Peyer's patch (tissue), 4 donors: ENCODE measurements around the gene ZFAND2A. TPM values are rescaled to one million over a fixed set of nuclear protein-coding genes. Genes with fewer than 3 reads are reported as not detected.
"Not testable (repeated sequence)": the region's sequence is repeated elsewhere in the genome, so short reads cannot be mapped to it uniquely, and the experiment has no call there.

ENCODE experiments used
- DNase-seq, 3 donors: peaks; one replicate each; pipeline ENCODE4 v3.0.0-alpha.2; 2017 to 2019
- H3K27ac ChIP-seq, 4 donors: fragments of 200-600 bp; sonication (generic); one replicate each; pipeline ENCODE4 v1.5.1; 2016 to 2019
- H3K27me3 ChIP-seq, 2 donors: fragments of 200-600 bp; sonication (generic); one replicate each; pipeline ENCODE4 v1.5.1; 2019
- H3K36me3 ChIP-seq, 3 donors: fragments of 200-600 bp; sonication (generic); one replicate each; pipeline ENCODE4 v1.5.1; 2016 to 2019
- H3K4me1 ChIP-seq, 4 donors: fragments of 200-600 bp; sonication (generic); one replicate each; pipeline ENCODE4 v1.5.1; 2016 to 2019
- H3K4me3 ChIP-seq, 4 donors: fragments of 200-600 bp; sonication (generic); 1 replicate in 3 of 4; 2 replicates in 1 of 4; pipeline ENCODE4 v1.5.1; 2016 to 2019; ENCODE audit warnings: mild to moderate bottlenecking in 1 of 4
- H3K9me3 ChIP-seq, 4 donors: fragments of 200-600 bp; sonication (generic); one replicate each; pipeline ENCODE4 v1.5.1; 2016 to 2019; ENCODE audit warnings: mild to moderate bottlenecking in 1 of 4
- CTCF ChIP-seq, 6 experiments: fragments of 450-650 bp in 4 of 6; fragments of 200-600 bp in 2 of 6; sonication (generic) in 1 of 6; IDR thresholded peaks; one replicate each; pipeline ENCODE4 v1.5.1; 2017 to 2019; ENCODE audit warnings: antibody characterized with exemption in 6 of 6, mild to moderate bottlenecking in 3 of 6, moderate library complexity in 1 of 6
- POLR2A ChIP-seq, 2 donors: fragments of 450-650 bp; IDR thresholded peaks; one replicate each; pipeline ENCODE4 v1.5.1; 2017; ENCODE audit warnings: antibody characterized with exemption in 2 of 2, mild to moderate bottlenecking in 2 of 2, moderate library complexity in 2 of 2
- total RNA-seq, 4 donors: library from RNA; depleted of rRNA; stranded (reverse); fragments of >200 nt; gene quantifications; one replicate each; pipeline ENCODE4 v1.1.0, GENCODE V29; 2016

Gene ZFAND2A
- total RNA-seq, 4 donors from 2014 or later, result 16.0 to 30.5 (median 24.8) TPM

DNA sequence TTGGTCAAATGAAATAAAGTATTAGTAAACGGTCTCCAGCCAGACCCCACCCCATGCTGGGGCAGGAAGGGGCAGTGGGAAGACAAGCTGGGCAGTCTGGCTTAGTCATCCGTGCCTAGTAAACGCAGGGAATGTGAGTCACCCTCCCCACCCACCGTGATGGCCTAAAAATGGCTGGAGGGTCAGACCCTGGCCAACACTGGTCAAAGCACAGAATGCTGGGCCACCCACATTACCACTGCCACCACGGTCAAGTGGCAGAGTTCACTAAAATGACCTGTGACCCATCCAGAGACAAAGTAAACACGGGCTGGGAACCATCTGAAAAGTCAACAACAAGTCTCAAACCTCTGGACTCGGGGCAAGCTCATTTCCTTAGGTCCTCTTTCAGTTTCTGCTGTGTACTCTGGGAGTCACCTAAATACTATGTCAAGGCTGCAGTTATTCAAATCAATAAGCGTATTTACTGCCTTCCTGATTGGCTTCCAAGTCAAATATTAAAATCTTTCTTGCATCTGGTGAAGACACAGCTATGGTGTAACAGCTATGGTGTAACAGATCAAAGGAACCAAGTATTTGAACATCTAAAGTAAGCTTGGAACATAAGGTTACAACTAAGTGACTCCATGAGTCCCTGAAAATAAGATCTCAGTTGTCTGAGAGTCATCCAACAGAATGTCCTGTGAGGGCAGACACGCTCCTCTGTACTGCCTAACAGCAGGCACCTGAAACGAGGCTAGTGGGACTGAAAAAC lies 3.0 kb downstream of the ZFAND2A start:
- no peak overlapping the region for H3K4me3 ChIP-seq
- H3K36me3 ChIP-seq, result peaks cover 0 to 55% (median 0%) of the 10 kb centered on the region in 3 donors
- peak in 2 of 3 donors; percentile 57 to 61 for DNase-seq
- no peaks in the 10 kb centered on the region for H3K27me3 ChIP-seq
- TF ChIP-seq CTCF (IDR thresholded peaks at IDR 0.05) (no peak), POLR2A (IDR thresholded peaks at IDR 0.05) (no peak)
- H3K4me1 ChIP-seq, result peaks cover 0 to 38% (median 11%) of the 10 kb centered on the region in 4 donors
- no peaks in the 10 kb centered on the region for H3K9me3 ChIP-seq
- peak overlapping the region in 2 of 4 donors; percentile 12 to 52 for H3K27ac ChIP-seq

DNA sequence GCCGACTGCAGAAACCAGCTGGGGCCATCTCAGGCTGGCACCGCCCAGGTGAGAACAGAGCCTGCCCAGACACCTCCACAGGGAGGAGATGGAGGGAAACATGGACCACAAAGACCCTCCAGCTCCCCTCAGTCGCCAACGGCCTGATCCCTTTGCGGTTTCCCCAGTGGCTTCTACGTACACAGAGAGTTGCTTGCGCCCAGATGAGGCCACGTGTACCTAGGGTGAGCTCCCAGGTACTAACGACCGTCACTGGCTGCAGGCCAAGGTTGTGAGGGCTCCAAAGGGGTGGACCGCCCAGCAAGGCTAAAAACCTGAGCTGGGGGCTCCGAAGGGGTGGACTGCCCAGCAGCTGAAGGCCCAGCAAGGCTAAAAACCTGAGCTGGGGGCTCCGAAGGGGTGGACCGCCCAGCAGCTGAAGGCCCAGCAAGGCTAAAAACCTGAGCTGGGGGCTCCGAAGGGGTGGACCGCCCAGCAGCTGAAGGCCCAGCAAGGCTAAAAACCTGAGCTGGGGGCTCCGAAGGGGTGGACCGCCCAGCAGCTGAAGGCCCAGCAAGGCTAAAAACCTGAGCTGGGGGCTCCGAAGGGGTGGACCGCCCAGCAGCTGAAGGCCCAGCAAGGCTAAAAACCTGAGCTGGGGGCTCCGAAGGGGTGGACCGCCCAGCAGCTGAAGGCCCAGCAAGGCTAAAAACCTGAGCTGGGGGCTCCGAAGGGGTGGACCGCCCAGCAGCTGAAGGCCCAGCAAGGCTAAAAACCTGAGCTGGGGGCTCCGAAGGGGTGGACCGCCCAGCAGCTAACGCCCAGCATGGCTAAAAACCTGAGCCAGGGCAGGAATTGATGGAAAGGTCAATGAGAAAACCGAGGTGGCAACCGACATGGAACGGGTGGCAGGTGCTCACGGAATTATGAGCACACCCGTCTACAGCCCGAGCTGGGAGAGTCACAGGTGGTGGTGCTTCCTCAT lies 3.9 kb downstream of the ZFAND2A start:
- Histone ChIP-seq H3K4me1 (peaks cover 0 to 34% (median 11%) of the 10 kb centered on the region in 4 donors), H3K36me3 (peaks cover 0 to 63% (median 0%) of the 10 kb centered on the region in 3 donors), H3K27ac (peak overlapping the region in 2 of 4 donors; percentile 12 to 52)
- not testable (repeated sequence) for DNase-seq, H3K4me3 ChIP-seq, H3K27me3 ChIP-seq, H3K9me3 ChIP-seq

- no peak for DNase-seq
- Histone ChIP-seq H3K36me3 (peaks cover 0 to 75% (median 0%) of the 10 kb centered on the region in 3 donors), H3K27me3 (no peaks in the 10 kb centered on the region), H3K27ac (no peak overlapping the region), H3K4me1 (peaks cover 0 to 28% (median 8%) of the 10 kb centered on the region in 4 donors), H3K9me3 (no peaks in the 10 kb centered on the region), H3K4me3 (no peak overlapping the region)
- TF ChIP-seq POLR2A (IDR thresholded peaks at IDR 0.05) (no peak), CTCF (IDR thresholded peaks at IDR 0.05) (no peak)
Measured at GRCh38 chr7:1154172-1154739, 5.7 kb downstream of the ZFAND2A start.

DNA sequence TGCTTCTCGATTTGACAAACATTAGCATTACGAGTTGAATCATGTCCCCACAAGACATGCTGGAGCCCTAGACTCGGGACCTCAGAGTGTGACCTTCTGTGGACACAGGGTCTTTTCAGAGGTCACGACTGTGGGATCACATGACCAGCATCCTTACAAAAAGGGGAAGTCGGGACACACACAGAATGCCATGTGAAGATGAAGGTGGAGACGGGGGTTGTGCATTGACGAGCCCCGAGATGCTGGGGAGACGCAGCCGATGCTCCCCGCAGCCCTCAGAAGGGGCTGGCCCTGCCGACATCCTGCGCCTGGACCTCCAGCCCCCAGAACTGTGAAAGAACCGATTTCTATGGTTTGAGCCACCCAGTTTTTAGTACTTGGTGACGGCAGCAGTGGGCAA lies 7.5 kb downstream of the ZFAND2A start:
- Histone ChIP-seq H3K27me3 (no peaks in the 10 kb centered on the region), H3K4me1 (peaks cover 0 to 10% (median 0%) of the 10 kb centered on the region in 4 donors), H3K4me3 (no peak overlapping the region), H3K36me3 (peaks cover 0 to 73% (median 0%) of the 10 kb centered on the region in 3 donors), H3K27ac (no peak overlapping the region), H3K9me3 (no peaks in the 10 kb centered on the region)
- no peak for DNase-seq
- no peak for TF ChIP-seq POLR2A (IDR thresholded peaks at IDR 0.05)
- no peak for TF ChIP-seq CTCF (IDR thresholded peaks at IDR 0.05)

DNA sequence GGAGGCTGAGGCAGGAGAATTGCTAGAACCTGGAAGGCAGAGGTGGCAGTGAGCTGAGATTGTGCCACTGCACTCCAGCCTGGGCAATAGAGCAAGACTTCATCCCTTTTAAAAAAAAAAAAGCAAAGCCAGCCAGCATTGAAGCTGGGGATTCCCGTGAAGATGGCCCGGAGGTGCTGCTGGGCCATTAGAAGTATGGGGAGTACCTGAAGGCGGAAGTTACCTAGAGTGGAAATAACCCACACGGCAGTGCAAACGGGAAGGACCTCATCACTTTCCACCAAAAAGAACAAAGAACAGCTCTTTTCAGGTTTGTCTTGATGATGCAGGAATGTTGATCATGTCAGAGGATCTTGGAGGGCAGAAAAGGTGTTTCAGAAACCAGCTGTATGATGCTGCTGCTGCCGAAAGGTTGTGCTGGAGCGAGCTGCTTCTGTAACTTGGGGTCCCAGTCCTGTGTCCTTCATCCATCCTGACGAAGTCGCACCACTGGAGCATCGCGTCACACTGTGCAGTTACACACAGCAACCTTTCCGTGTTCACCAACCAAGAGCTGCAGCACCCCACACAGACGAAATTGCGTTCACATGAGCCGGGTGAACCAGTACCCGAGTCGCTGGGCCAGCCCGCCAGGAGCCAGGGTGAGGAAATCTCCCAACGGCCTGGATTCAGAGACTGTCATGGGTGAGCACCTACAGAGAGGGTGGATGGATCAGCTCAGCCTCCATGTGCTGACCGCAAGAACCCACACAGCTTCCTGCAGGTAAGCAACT lies 8.2 kb downstream of the ZFAND2A start:
- peaks cover 0 to 66% (median 0%) of the 10 kb centered on the region in 3 donors for H3K36me3 ChIP-seq
- no peak overlapping the region for H3K4me3 ChIP-seq
- TF ChIP-seq POLR2A (IDR thresholded peaks at IDR 0.05) (no peak), CTCF (IDR thresholded peaks at IDR 0.05) (no peak)
- no peak for DNase-seq
- H3K9me3 ChIP-seq, result no peaks in the 10 kb centered on the region
- peaks cover 0 to 5% (median 0%) of the 10 kb centered on the region in 4 donors for H3K4me1 ChIP-seq
- no peak overlapping the region for H3K27ac ChIP-seq
- H3K27me3 ChIP-seq, result no peaks in the 10 kb centered on the region
